ENCODE results near the gene PAX6.

PAX6 gene

DNA sequence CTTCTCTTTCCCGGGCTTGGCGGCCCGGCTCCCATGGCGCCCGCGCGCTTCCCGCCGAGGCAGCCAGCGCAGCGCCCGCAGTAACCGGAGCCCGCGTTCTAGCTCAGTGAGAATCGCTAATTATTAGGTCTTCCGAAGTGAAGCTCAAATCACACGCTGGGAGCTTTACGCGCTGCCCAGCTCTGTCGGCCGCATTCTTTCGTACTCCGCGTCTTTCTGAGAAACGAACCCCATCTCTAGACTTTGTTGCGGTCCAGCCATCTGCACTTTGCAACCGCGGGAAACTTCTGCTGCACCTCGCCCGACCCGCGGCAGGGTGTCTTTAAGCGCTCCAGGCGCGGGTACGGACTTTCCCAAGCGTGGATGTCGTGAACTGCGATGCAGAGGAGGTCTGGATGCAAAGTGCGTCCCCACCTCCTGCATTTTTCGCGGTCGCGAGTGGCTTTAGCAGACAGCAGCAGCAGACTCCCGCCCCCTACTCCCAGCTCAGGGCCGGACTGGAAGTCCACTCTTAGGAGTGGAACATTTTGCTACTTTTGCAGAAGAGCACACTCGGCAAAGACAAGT, 6.0 kb upstream of the PAX6 start:
- peak; percentile 60 for DNase-seq (ENCODE audit: low spot score)
- no peak for TF ChIP-seq CTCF (IDR thresholded peaks at IDR 0.05; ENCODE audit: extremely low read depth, missing control alignments)

- DNase-seq (ENCODE audit: low spot score) = peak; percentile 55
- no peak for TF ChIP-seq CTCF (IDR thresholded peaks at IDR 0.05; ENCODE audit: extremely low read depth, missing control alignments)
Observed at GRCh38 chr11:31816468-31817053, 5.4 kb upstream of the PAX6 start.

GRCh38 chr11:31815711-31816467, 4.8 kb upstream of the PAX6 start:
- no peak for TF ChIP-seq CTCF (IDR thresholded peaks at IDR 0.05; ENCODE audit: extremely low read depth, missing control alignments)
- peak; percentile 46 for DNase-seq (ENCODE audit: low spot score)

DNA sequence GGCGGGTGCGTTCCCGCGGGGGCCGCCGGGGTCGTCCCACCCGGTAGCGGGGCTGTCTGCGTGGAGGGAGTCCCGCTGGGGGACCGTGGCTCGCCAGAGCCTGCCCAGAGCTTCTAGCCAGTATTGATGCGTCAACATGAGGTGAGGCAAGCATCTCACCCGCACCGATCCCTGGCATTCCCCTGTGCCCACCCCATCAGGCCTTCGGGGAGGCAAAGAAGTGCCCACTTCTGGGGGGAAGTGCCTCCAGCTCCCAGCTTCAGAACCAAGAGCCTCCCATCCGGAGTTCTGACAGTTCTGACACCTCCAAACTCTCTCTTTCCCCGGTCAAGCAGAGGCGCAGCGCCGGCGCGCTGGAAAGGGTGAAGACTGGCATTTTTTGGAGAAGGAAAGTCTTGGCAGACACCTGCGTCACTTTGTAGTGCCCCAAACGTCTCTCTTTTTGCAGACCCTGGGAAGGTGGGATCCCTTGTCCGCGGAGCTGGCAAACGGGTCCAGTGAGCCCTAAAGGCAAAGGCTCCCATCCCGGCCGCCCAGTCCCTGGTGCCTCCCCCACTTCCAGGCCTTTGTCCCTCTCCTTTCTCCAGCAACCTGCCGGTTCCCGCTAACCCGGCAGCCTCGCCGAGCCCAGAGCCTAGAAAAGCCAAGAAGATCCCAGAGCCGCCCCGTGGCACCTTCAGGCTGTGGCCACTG, 3.2 kb upstream of the PAX6 start:
- DNase-seq (ENCODE audit: low spot score) = peak; percentile 45
- no peak for TF ChIP-seq CTCF (IDR thresholded peaks at IDR 0.05; ENCODE audit: extremely low read depth, missing control alignments)

DNA sequence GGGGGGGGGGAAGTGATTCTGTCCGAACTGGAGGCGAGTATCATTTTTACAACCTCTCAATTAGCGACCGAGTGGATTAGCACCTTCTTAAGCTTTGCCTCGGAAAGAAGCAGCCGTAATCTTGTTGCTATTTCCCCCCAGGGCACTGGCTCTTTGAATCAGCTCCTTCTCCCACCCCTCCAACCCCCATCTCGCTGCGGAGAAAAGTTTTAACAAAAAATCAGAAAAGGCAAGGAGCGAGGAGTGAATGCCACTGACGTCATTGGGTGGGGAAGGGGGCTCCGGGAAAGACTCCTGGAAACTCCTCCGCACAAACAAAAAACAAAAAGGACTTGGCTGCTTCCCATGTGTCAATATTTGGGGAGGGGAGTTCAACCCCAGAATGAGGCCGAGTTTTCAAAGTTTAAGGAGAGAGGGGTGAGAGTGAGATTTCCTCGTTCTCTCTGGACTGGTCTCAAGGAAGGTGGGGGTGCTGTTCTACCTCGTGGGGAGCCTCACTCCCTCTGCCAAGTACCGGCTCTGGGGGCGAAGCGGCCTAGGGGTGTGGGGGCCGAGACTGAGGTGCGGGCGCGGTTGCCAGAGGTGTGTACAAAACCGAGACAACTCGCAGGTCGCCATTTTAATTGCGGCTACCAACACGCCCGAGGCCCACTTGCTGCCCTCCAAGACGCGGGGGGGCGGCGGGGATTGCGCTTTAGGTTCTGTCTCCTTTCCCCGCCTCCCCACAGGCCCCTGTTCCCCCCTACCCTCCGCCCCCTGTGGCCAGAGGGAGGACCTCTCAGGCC, 2.5 kb upstream of the PAX6 start:
- no peak for TF ChIP-seq CTCF (IDR thresholded peaks at IDR 0.05; ENCODE audit: extremely low read depth, missing control alignments)
- DNase-seq (ENCODE audit: low spot score) = peak; percentile 32

GRCh38 chr11:31812383-31813381, 1.6 kb upstream of the PAX6 start:
- no peak for TF ChIP-seq CTCF (IDR thresholded peaks at IDR 0.05; ENCODE audit: extremely low read depth, missing control alignments)
- DNase-seq (ENCODE audit: low spot score) = peak; percentile 58

Data from GM20000 (cell line).